ENCODE data around the gene ZNF431. TPM values are rescaled to one million over a fixed set of nuclear protein-coding genes. Genes with fewer than 3 reads are reported as not detected.

ZNF431 gene
- polyA plus RNA-seq, 6 donors from 2014 or later, result 11.5 to 28.8 (median 17.8) TPM

Other genes with a start within 250 kb of the ZNF431 start
- gene ZNF85, start 218.8 kb upstream of the ZNF431 start, polyA plus RNA-seq (ENCODE audit: low read depth in 6 of 6), result 10 to 100 TPM; 16.9 to 28.1 (median 19.0) TPM
- 10 to 100 TPM; 39.2 to 88.0 (median 65.5) TPM for gene ZNF430, start 121.4 kb upstream of the ZNF431 start, polyA plus RNA-seq (ENCODE audit: low read depth in 6 of 6)
- gene ZNF714, start 59.8 kb upstream of the ZNF431 start, polyA plus RNA-seq (ENCODE audit: low read depth in 6 of 6), result 10 to 100 TPM in 3 of 6 donors, 1 to 10 TPM in 3; 2.4 to 16.9 (median 10.5) TPM
- 10 to 100 TPM in 5 of 6 donors, 1 to 10 TPM in 1; 2.2 to 25.8 (median 15.0) TPM for gene ZNF708, start 187.4 kb downstream of the ZNF431 start, polyA plus RNA-seq (ENCODE audit: low read depth in 6 of 6)
- gene ZNF738, start 217.0 kb downstream of the ZNF431 start, polyA plus RNA-seq (ENCODE audit: low read depth in 6 of 6), result 10 to 100 TPM in 1 of 6 donors, 1 to 10 TPM in 5; 6.1 to 10.0 (median 7.2) TPM

All from naive B cell (primary cell).